GM12891 (cell line): ENCODE measurements around the gene IRF8.

Experiments
- POLR2A ChIP-seq: IDR thresholded peaks from 2 replicates; pipeline ENCODE4 v1.6.1; 2011; ENCODE audit warnings: low read depth, low read length, control low read depth
- POLR2AphosphoS5 ChIP-seq: IDR thresholded peaks from 2 replicates; pipeline ENCODE4 v1.6.1; 2011; ENCODE audit warnings: low read depth, low read length, control low read depth

- no peak; the same call in 1 of the 2 replicates for TF ChIP-seq POLR2AphosphoS5
- TF ChIP-seq POLR2A = no peak; the same call in 1 of the 2 replicates
Observed at GRCh38 chr16:85912211-85912974, 13.4 kb downstream of the IRF8 start.
